GM21390 (cell line): ENCODE results near the gene C12orf56.
A peak's percentile ranks its signal among the peaks of the same experiment; 100 is the strongest.

Source experiments
- ATAC-seq: cut with Tn5 transposase; IDR thresholded peaks from one replicate; pipeline ENCODE4 v1.9.1; 2021; ENCODE audit not compliant: unreplicated experiment

The C12orf56 gene, protein sequence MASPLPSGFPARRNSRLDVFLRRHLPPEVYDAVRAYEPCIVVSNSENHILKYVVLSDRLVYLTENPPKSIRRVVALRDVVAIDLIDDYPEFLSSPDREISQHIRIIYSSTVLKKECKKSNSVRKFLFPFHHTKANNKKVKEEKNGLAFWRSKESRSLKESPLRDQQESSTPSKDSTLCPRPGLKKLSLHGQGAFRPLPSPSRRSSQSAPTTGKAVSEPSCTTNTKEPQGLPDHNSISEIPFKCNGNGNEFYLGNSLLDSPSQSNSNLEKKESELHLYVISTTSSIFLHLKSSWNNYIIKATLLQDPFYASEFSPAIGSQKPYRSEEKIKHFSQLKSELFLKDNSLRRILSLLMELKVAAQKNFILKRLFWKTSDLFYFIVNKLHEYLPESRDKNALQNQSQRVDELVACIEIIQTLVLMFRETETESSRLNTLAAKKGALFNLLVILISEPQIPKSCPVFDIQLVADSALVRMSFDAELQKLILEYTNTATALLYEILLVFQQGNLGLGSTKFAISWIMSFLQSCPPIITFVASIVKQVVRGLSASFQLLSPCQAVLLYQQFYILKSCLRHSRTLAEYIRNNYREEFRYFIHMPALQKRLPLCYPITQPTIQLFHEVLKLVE

DNA sequence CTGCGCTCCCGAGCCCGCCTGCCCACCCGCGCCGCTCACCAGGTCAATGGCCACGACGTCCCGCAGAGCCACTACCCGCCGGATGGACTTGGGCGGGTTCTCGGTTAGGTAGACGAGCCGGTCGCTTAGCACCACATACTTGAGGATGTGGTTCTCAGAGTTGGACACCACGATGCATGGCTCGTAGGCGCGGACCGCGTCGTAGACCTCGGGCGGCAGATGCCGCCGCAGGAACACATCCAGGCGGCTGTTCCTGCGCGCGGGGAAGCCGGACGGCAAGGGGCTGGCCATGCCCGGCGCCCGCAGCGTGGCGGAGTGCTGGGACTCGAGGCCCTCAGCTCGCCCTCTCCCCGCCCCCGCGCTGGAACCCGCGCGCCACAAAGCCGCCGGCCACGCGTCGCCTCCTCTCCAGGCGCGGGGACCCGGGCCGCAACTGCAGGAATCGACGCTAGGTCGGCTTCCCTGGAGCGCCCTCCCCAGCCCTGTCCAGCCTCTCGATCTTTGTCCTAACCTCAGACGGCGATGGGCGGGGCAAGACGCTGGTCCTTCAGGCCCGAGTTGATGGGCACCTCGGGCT is at the start of gene C12orf56:
C12orf56 (minus strand) TSS at position 484 of the 577 bp plus-strand sequence; CDS start at position 291, 193 bp downstream.
- ATAC-seq = no peak

DNA sequence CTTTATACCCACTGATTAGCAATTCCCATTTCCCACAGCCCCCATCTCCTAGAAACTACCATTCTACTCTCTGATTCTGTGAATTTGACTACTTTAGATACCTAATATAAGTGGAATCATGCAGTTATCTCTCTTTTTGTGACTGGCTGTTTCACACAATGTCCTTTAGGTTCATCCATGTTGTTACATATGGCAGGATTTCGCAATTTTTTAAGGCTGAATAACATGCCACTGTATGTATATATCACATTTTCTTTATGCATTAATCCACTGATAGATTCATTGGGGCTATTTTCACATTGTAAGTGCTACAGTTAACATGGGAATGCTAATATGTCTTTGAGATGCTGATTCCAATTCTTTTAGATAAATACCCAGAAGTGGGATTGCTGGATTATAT is 49.5 kb upstream of the C12orf56 start:
- no peak for ATAC-seq

DNA sequence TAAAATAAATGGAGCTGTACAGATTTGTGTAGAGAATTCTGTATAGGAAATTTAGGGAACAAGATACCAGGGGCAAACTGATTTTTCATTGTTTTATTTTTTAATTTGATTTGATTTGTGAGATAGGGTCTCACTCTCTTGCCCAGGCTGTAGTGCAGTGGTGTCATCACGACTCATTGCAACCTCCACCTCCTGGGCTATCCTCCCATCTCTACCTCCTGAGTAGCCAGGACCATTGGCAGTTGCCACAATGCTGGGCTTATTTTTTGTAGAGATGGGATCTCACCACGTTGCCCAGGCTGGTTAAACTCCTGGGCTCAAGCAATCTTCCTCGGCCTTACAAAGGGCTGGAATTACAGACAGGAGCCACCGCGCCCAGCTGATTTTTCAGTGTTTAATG is 43.4 kb upstream of the C12orf56 start:
- ATAC-seq = no peak

DNA sequence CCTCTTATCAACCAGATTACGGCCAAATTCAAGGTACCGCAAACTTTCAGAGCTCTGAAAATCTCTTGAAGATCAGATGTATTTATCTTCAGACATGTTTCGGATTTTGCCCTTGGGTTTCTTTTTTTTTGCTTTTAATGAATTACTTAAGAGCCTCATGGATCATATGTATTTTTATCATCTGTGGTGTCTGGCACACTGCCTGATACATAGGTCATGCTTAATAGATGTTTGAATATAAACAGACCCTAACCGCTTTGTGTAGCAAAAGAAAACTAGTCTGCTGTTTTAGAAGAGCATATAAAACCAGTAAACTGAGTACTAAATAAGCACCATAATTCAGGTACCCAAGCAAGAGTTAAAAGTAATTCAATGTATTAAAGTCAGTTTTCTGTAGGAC is 41.2 kb upstream of the C12orf56 start:
- ATAC-seq = no peak

DNA sequence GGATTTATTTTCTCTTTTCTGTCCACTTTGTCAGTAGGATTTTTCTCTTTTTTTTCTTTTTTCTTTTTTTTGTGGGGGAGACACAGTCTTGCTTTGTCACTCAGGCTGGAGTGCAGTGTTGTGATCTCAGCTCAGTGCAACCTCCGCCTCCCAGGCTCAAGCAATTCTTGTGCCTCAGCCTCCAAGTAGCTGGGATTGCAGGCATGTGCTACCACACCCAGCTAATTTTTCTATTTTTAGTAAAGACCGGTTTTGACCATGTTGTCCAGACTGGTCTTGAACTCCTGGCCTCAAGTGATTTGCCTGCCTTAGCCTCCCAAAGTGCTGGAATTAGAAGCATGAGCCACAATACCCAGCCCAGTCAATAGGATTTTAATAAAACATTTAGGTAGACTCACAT is 40.3 kb upstream of the C12orf56 start:
- ATAC-seq = no peak

DNA sequence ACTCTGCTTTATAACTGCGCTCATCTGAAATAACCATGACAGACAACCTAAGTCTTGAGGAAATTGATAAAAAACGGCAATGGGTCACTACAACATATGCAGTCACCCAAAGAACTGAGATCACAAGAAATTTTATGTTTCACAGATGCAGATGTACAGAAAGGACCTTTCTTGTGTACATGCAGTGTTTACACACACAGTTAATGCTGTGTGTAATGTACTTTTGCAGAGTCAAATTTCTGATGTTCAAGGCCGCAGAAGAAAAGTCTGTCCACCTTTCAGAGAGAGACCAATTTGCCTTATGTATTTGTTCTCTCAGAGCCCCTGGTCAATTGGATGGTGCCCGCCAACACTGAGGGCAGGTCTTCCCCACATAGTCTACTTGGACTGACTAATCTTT is 38.4 kb upstream of the C12orf56 start:
- ATAC-seq = no peak

DNA sequence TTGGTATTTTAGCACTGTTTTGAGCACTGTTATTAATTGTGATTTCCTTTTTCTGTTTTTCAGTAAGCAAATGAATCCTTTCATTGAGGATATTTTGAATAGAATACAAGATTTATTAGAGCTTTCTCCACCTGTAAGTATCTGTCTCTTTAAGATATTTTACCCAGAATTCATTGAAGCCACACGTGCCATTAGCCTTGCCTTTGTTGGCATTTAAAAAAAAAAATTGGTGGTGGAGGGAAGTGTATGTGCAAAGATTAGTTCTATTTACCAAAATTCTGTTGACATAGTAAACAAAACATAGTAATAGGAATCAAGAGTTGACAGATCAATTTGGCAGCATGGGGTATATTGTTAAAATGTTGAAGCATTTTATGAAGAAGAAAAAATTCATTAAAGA is 37.4 kb upstream of the C12orf56 start:
- ATAC-seq = no peak

DNA sequence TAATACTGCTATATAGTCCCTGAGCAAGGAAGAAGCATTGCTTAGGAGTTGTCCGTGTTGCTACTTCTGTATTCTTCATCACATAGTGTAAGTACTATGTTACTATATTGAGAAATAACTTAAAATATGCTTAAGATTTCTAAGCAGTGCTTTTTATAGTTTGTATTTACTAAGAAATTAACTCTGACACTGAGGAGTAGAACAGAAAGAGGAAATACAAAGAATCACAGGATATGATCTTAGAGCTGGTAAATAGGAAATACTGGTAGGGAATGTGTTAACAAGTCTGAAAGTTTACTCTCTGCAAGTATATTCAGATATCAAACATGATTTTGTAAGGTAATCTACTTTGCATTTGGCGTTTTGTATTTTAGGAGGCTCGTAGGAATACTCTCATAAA is 29.1 kb upstream of the C12orf56 start:
- no peak for ATAC-seq

DNA sequence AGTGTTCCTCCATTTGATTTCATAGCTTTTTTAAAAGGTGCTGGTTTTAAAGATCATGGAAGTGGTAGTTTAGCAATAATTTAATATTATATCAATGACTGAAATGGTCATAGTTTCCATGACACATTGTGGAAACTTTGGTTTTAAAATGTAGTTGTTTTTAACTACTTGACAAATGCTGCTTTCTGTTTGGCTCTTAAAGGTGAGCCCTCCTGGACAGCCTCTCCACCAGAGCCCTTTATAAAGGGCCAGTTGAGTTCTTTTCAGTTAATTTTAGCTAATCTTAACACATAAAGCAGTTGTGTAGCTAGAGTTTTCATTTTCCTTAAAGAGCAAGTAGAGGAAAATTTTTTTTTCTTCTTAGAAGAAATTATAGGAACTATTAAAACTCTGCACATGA is 27.7 kb upstream of the C12orf56 start:
- ATAC-seq = no peak

DNA sequence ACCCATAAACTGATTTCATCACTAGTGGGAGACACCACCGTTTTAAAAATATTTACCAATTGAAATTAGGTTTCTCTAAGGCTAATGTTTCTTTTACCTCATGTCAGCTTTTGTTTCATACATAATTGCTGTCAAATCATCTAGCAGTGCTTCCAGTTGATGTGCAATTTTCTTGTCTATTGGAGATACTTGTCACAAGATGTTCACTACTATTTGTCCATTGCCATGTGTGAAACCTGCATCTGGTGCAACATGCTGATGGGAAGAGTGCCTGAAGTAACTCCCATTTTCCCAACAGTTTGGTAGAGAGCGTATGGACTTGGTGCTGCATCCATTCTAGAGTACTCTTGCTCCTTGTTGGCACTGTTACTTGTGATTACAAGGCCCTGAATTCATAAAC is 23.3 kb upstream of the C12orf56 start:
- no peak for ATAC-seq

DNA sequence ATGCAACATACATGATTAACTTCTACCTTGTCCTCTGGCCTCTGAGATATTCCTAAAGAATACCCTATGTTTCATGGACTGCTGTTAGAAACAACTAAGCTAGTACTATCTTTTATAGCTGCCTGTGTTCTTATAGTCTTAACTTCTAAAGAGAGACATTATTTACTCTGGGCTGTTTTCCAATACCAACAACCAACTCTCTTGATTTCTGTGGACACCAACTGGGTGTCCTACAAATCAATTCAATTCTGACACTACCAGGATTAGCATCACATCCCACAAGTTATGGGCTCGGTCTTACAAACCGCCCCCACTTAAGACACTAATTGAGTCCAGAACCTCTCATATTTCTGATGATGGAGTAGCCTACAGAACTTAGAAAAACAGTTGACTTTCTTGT is 21.9 kb upstream of the C12orf56 start:
- ATAC-seq = no peak

DNA sequence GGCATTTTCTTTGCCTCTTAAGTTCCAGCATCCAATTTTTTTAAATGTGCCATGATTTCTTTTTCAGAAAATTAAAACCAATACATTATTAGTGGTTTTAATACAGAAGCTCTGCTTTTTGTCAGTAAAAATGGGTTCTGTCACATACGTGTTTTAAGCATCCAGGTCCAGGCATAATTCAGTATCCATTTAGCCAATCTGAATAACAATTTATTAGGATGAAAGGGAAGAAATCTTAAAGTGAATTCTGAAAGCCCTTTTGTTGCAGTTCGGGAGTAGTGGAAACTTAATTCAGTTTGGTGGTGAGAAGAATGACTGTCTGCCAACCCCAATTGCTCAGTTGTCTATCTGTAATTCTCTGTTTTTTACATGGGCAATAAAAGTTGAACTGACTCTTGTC is 20.9 kb upstream of the C12orf56 start:
- ATAC-seq = no peak

DNA sequence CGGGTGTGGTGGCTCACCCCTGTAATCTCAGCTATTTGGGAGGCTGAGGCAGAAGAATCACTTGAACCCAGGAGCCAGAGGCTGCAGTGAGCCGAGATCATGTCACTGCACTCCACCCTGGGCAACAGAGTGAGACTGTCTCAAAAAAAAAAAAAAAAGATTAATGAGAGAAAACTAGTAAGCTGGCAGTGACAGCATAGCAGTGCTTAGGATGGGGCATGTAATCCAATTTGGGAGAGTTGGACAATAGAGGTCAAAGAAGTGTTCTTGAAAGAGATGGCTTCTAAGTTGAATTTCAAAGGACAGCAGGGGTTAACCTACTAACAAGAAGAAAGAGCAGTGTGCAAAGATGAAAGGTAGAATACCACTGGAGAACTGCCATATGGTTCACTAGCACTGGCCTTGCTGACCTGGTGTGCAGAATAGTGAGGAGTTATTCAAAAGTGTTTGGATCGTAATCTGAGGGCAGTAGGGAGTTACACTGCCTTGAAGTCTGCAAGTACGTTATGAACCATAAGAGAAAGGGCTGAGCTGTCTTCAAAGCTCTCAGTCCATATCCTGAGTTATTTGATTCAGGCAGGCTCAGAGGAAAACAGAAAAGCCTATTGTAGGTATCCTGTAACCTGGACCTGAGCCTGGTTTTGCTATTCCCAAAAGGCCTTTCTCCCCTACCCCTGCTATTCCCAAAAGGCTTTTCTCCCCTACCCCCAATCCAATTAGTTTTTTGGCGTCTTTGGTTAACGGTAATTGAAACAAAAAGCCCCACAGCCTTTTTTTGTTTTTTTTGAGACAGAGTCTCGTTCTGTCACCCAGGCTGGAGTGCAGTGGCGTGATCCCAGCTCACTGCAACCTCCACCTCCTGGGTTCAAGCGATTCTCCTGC is 17.0 kb upstream of the C12orf56 start:
- no peak for ATAC-seq

DNA sequence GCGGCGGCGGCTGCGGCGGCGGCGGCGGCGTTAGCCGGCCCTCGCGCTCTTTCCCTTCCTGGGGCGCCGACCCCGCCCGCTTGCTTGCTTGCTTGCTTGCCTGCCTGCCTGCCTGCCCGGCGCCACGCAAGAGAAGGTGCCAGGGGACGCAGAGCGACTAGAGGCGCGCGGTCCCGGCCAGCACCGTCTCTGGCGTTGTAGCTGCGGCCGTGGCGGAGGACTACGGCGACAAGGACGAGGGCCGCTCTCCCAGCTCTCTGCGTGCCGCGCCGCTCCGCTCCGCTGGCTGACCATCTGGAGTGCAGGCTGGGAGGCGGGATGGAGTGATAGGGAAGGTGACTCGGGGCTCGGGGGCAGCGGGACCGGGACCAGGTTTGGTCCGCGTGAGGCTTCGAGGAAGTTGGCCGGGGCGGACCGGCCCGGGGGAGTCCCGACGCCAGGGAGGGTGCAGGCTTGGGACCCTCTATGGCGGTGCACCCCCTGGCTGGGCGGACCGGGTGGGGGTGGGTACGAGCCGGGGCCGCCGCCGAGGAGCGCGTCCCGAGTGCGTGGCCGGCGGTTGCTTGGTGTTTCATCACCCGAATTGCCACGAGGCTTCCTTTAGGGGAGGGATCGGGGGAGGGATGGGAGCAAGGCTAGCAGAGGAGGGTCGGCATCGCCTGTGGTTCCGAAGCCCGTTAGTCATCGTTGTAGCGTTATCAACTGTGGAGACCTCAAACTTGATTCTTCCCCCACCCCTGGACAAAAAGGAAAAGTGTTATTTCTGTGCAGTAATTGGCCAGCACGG is 14.1 kb upstream of the C12orf56 start:
- ATAC-seq = peak; percentile 25

DNA sequence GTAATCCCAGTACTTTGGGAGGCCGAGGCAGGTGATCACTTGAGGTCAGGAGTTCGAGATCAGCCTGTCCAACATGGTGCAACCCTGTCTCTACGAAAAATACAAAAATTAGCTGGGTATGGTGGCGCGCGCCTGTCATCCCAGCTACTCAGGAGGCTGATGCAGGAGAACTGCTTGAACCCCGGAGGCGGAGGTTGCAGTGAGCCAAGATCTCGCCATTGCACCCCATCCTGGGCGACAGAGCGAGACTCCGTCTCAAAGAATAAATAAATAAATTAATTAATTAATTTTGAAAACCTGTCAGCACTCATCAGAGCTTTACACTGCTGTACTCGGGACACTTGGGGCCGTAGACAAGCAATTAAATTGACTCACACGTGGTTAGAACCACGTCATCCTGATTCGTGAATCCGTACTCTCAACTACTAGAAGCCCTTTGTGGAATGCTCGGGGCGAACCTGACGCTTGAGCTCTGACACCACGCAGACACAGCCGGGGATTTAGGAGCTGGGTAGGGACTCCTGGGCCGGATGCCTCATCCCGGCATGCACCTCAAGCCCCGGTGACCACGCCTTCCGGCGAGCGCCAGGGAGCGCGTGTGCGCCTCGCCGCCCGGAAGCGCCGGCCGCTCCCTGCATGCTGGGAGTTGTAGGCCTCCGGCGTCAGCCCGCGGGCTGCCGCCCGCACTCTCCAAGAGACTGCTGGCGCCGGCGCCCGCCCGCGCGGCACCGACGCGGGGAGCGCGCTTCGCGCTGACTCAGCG is 13.3 kb upstream of the C12orf56 start, which contains the start of gene XPOT:
XPOT (plus strand) TSS at position 686 of the 763 bp plus-strand sequence. CDS start 5,644 bp downstream, outside the sequence.
- peak; percentile 97 for ATAC-seq

DNA sequence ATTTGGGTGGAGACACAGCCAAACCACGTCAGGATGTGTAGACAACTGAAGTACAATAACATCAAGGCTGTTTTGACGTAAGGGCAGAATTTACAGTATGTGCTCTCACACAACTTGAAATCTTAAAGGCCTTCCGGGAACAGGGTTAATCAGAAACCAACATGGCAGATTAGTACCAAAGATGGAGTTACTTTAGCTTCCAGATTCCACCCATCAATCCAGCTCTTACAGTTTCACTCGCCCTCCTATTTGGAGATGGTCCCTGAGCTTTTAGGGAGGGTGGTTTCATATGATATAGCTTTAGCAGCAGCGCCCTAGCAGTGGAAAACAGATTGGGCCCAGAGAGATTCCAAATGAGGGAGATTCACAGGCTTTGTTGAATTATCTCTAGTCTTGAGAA is 11.6 kb upstream of the C12orf56 start:
- ATAC-seq = no peak

DNA sequence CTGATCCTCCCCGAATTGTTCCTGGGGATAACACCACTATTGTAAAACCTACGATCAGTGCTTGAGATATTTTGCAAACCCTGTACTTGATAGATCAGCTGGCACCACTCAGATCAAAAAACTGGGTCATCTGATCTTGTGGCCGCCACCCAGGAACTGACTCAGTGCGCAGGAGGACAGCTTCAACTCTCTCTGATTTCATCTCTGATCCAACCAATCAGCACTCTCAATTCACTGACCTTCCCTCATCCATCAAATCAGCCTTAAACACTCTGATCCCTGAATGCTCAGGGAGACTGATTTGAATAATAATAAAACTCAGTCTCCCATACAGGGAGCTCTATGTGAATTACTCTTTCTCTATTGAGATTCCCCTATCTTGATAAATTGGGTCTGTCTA is 9.5 kb upstream of the C12orf56 start:
- ATAC-seq = no peak

DNA sequence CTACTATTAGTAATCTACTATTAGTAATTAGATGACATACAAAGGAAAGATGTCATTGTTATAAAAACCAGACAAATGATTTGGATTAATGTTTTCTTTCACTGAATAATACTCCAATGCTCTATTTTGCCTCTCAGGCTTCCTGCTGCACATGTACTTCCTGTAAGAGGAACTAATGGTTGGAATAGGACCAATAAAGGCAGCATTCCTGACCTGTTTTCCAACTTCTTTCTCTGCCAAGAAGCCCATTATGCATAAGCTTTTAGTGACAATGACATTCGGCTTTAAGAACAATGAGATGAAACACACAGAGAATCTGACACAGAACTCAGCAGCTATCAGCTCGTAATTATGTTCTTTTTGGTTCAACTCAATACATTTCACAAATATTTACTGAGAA is 5.2 kb upstream of the C12orf56 start:
- ATAC-seq = no peak

DNA sequence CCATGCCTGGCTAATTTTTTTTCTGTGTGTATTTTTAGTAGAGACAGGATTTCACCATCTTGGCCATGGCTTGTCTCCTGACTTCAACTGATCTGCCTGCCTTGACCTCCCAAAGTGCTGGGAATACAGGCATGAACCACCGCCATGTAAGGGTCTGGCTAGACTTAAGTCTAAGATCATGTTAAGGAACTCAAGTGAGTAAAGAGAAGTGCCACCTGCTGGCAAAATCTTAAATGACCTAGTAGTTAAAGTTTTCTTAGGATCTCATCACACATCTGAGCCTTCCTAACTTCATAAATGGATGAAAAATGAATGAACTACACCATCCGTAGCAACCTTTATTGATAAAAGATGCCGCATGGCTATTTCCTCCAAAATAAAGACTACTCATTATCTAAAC is 1.7 kb upstream of the C12orf56 start:
- no peak for ATAC-seq

DNA sequence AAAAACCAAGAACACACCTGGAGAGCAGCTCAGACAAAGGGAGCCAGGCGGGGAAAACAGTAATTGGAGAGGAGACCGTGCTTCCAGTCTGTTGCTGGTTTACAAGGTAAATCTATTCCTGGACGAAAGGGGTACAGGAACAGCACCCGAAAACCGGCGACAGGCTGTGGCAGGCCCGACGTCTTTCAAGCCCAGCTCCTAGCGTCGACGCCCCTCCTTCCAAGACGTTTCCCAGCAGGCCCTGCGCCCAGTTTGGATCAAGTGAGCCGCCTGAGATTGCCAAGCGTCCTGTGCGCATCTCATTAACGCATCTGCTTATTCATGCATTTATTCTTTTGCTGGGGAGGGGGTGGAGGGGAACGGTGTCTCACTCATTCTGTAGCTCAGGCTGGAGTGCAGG is 1.4 kb downstream of the C12orf56 start:
- ATAC-seq = no peak
